ENCODE data around the gene TEX52. TPM values are rescaled to one million over a fixed set of nuclear protein-coding genes. Genes with fewer than 3 reads are reported as not detected.

Gene TEX52
- total and polyA plus RNA-seq, 2 of the 13 experiments (the other 11 are each of a cell fraction or from before 2014, with no cell fraction given) = 0.05 TPM; not detected in 1

DNA sequence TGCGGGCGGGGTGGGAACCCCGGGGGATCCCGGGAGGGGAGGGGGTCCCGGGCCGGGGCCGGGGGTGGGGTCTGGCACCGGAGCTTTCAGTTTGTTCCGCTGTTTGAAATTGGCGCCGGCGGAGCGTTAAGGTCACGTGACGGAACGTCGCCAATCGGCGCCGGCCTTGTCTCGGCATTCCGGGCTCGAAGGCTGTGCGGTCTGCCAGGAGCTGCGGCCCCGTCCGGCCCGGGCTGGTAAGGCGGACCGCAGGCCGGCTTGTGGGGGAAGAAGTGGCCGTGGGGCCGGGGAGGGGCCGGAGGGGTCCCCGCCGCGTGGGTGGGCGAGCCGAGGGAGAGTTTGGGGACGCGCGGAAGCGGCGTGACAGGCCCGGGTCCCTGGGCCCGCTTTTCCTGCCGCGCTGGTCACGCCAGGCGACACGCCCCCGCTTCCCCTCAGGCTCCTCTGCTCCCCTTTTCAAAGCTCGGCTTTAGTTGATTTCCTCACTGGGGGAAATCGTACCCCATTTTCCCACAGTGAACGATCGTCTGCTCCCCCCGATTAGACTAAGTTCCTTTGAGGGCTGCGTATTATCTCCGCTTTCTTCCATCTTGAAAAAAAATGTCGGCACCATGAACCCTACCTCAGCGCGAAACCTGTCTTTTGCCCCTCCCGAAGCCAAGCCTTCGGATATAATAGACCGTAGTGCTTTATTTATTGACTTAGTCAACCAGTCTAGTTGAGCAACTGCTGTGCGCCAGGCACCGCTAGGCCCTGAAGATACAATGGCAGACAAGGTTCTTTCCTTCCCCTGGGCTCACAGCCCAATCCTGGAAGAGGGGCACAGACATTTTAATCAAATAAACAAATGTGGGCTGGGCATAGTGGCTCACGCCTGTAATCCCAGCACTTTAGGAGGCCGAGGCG lies 20.5 kb upstream of the TEX52 start, which contains the start of the genes FOXM1 and RHNO1:
TSS of gene FOXM1 (minus strand) at position 128 of the 906 bp plus-strand sequence. CDS start 2,696 bp downstream, outside the sequence.
TSS of gene RHNO1 (plus strand) at position 177 of the 906 bp plus-strand sequence. CDS start 8,144 bp downstream, outside the sequence.
- intact Hi-C loops (cut with micrococcal nuclease; ENCODE audit: unreplicated experiment) (no loop called here), in situ Hi-C loops (cut with HindIII; ENCODE audit: extremely low pct_ligation_motif_present, low pct_unique_long_range_greater_than_20kb) (no loop called here)
- ChIA-PET POLR2A (interaction anchor here (0.7 to 1.8 kb wide), 5 partner anchors 9 to 35 kb away, joined by 3 to 12 read pairs (median 5); partner anchors contain the start of gene TULP3), CTCF (ENCODE audit: low intra/inter-chr PET ratio, low total read pairs) (no interaction called here)
- Histone ChIP-seq H3K4me1 (ENCODE audit: insufficient read depth, low read length) (peaks cover 38% of the 10 kb centered on the region), H3K27ac (ENCODE audit: extremely low read length, insufficient read depth, low read length) (peak within 1 kb of the TSS; percentile 84), H3K79me2 (ENCODE audit: insufficient read depth, low read length) (peaks cover 52% of the 10 kb centered on the region), H3K9me3 (ENCODE audit: low read length) (no peaks in the 10 kb centered on the region), H3K9ac (ENCODE audit: insufficient read depth, low read depth, low read length) (peak within 1 kb of the TSS; percentile 96), H3K4me3 (replicated peaks in 1 of 3; ENCODE audit: insufficient read depth in 1 of 3, low read depth in 2 of 3, low read length in 3 of 3) (peak within 1 kb of the TSS; percentile 74 to 85 (median 77)), H4K20me1 (ENCODE audit: insufficient read depth, low read length) (no peaks in the 10 kb centered on the region), H3K36me3 (replicated peaks in 1 of 2; ENCODE audit: control insufficient read depth in 1 of 2, insufficient read depth in 2 of 2, low read length in 2 of 2) (peaks cover 3 to 9% of the 10 kb centered on the region in 2 experiments; a peak in 3 of 5 replicates), H2AFZ (ENCODE audit: low read length) (peak within 1 kb of the TSS; percentile 56), H3K4me2 (ENCODE audit: low read depth, low read length) (peak within 1 kb of the TSS; percentile 88), H3K27me3 (ENCODE audit: control insufficient read depth in 1 of 2, insufficient read depth in 2 of 2, low read length in 2 of 2) (no peaks in the 10 kb centered on the region; a peak in 1 of 5 replicates)
- DNase-seq (ENCODE audit: low spot score) = peak; percentile 78
- TSS peak; percentile 86 for BruUV-seq (replicated peaks)
- ATAC-seq = peak; percentile 93
- WGBS (ENCODE audit: low lambda C conversion rate) = 3% methylated on average over 18 of the region's 70 CpGs
- FAIRE-seq = no peak
- peak; percentile 89 for TF ChIP-seq ZFY (CRISPR knock-in tag; IDR thresholded peaks at IDR 0.05)
- TF ChIP-seq, protein P1, sequence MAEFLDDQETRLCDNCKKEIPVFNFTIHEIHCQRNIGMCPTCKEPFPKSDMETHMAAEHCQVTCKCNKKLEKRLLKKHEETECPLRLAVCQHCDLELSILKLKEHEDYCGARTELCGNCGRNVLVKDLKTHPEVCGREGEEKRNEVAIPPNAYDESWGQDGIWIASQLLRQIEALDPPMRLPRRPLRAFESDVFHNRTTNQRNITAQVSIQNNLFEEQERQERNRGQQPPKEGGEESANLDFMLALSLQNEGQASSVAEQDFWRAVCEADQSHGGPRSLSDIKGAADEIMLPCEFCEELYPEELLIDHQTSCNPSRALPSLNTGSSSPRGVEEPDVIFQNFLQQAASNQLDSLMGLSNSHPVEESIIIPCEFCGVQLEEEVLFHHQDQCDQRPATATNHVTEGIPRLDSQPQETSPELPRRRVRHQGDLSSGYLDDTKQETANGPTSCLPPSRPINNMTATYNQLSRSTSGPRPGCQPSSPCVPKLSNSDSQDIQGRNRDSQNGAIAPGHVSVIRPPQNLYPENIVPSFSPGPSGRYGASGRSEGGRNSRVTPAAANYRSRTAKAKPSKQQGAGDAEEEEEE (CRISPR knock-in tag; IDR thresholded peaks at IDR 0.05; ENCODE audit: borderline replicate concordance) = no peak
- no peak for TF ChIP-seq PHF5A (CRISPR knock-in tag; IDR thresholded peaks at IDR 0.05; ENCODE audit: low read depth, unreplicated experiment)
- 0 out of 2 replicates have a peak, but pooled peaks have one; percentile 38 for TF ChIP-seq HOXA3 (CRISPR knock-in tag; IDR thresholded peaks at IDR 0.05)
- peak; percentile 79; the same call in 1 of the 2 replicates for TF ChIP-seq YEATS4 (CRISPR knock-in tag; IDR thresholded peaks at IDR 0.05; ENCODE audit: borderline replicate concordance)
- TF ChIP-seq, protein P2, sequence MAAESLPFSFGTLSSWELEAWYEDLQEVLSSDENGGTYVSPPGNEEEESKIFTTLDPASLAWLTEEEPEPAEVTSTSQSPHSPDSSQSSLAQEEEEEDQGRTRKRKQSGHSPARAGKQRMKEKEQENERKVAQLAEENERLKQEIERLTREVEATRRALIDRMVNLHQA (CRISPR knock-in tag; IDR thresholded peaks at IDR 0.05) = no peak
- TF ChIP-seq, protein P3, sequence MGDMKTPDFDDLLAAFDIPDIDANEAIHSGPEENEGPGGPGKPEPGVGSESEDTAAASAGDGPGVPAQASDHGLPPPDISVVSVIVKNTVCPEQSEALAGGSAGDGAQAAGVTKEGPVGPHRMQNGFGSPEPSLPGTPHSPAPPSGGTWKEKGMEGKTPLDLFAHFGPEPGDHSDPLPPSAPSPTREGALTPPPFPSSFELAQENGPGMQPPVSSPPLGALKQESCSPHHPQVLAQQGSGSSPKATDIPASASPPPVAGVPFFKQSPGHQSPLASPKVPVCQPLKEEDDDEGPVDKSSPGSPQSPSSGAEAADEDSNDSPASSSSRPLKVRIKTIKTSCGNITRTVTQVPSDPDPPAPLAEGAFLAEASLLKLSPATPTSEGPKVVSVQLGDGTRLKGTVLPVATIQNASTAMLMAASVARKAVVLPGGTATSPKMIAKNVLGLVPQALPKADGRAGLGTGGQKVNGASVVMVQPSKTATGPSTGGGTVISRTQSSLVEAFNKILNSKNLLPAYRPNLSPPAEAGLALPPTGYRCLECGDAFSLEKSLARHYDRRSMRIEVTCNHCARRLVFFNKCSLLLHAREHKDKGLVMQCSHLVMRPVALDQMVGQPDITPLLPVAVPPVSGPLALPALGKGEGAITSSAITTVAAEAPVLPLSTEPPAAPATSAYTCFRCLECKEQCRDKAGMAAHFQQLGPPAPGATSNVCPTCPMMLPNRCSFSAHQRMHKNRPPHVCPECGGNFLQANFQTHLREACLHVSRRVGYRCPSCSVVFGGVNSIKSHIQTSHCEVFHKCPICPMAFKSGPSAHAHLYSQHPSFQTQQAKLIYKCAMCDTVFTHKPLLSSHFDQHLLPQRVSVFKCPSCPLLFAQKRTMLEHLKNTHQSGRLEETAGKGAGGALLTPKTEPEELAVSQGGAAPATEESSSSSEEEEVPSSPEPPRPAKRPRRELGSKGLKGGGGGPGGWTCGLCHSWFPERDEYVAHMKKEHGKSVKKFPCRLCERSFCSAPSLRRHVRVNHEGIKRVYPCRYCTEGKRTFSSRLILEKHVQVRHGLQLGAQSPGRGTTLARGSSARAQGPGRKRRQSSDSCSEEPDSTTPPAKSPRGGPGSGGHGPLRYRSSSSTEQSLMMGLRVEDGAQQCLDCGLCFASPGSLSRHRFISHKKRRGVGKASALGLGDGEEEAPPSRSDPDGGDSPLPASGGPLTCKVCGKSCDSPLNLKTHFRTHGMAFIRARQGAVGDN (CRISPR knock-in tag; IDR thresholded peaks at IDR 0.05) = peak; percentile 69
- TF ChIP-seq, protein P4, sequence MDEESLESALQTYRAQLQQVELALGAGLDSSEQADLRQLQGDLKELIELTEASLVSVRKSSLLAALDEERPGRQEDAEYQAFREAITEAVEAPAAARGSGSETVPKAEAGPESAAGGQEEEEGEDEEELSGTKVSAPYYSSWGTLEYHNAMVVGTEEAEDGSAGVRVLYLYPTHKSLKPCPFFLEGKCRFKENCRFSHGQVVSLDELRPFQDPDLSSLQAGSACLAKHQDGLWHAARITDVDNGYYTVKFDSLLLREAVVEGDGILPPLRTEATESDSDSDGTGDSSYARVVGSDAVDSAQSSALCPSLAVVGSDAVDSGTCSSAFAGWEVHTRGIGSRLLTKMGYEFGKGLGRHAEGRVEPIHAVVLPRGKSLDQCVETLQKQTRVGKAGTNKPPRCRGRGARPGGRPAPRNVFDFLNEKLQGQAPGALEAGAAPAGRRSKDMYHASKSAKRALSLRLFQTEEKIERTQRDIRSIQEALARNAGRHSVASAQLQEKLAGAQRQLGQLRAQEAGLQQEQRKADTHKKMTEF (CRISPR knock-in tag; IDR thresholded peaks at IDR 0.05) = 0 out of 2 replicates have a peak, but pooled peaks have one; percentile 31
- TF ChIP-seq ZNF451 (CRISPR knock-in tag; IDR thresholded peaks at IDR 0.05) = no peak
- peak; percentile 72 for TF ChIP-seq CEBPG (CRISPR knock-in tag; IDR thresholded peaks at IDR 0.05)
- TF ChIP-seq ELF1 (CRISPR knock-in tag; IDR thresholded peaks at IDR 0.05) = peak; percentile 26; the same call in 1 of the 2 replicates
- TF ChIP-seq BRD4 (CRISPR knock-in tag; IDR thresholded peaks at IDR 0.05) = 0 out of 2 replicates have a peak, but pooled peaks have one; percentile 13
- no peak for TF ChIP-seq ADNP (CRISPR knock-in tag; IDR thresholded peaks at IDR 0.05)
- TF ChIP-seq, protein P5, sequence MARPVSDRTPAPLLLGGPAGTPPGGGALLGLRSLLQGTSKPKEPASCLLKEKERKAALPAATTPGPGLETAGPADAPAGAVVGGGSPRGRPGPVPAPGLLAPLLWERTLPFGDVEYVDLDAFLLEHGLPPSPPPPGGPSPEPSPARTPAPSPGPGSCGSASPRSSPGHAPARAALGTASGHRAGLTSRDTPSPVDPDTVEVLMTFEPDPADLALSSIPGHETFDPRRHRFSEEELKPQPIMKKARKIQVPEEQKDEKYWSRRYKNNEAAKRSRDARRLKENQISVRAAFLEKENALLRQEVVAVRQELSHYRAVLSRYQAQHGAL (CRISPR knock-in tag; IDR thresholded peaks at IDR 0.05; ENCODE audit: not compliant biosample characterization) = peak; percentile 58

Data from HepG2 (cell line).